IPS-NIHi7 (cell line): ENCODE results near the gene MPZL3.

Source experiments
- DNase-seq: peaks from one replicate; pipeline ENCODE4 v3.0.0; 2012; ENCODE audit warnings: mixed read lengths; ENCODE audit errors: extremely low spot score

MPZL3 gene

GRCh38 chr11:118232659-118233058, 19.5 kb downstream of the MPZL3 start:
- no peak for DNase-seq

- no peak for DNase-seq
Measured at GRCh38 chr11:118231461-118231860, 20.7 kb downstream of the MPZL3 start.

- DNase-seq = no peak
Measured at GRCh38 chr11:118230088-118230487, 22.1 kb downstream of the MPZL3 start.

GRCh38 chr11:118229274-118229847, 22.8 kb downstream of the MPZL3 start:
- DNase-seq = no peak

GRCh38 chr11:118227865-118228785, 24.0 kb downstream of the MPZL3 start:
- DNase-seq = no peak

GRCh38 chr11:118226781-118227180, 25.4 kb downstream of the MPZL3 start:
- no peak for DNase-seq

- DNase-seq = no peak
Measured at GRCh38 chr11:118226296-118226695, 25.9 kb downstream of the MPZL3 start.

- DNase-seq = no peak
Measured at GRCh38 chr11:118224511-118225188, 27.5 kb downstream of the MPZL3 start, which contains the start of gene JAML. Gene JAML (minus strand): TSS chr11:118225011. CDS start chr11:118214866, 10,145 bp downstream.

GRCh38 chr11:118223992-118224391, 28.2 kb downstream of the MPZL3 start:
- no peak for DNase-seq

- no peak for DNase-seq
Measured at GRCh38 chr11:118223570-118223969, 28.6 kb downstream of the MPZL3 start.

GRCh38 chr11:118222437-118222836, 29.7 kb downstream of the MPZL3 start:
- no peak for DNase-seq

GRCh38 chr11:118221419-118221818, 30.7 kb downstream of the MPZL3 start:
- no peak for DNase-seq

GRCh38 chr11:118219732-118220131, 32.4 kb downstream of the MPZL3 start:
- DNase-seq = no peak

- no peak for DNase-seq
Measured at GRCh38 chr11:118219244-118219643, 32.9 kb downstream of the MPZL3 start.

- no peak for DNase-seq
Measured at GRCh38 chr11:118217575-118217974, 34.6 kb downstream of the MPZL3 start.

GRCh38 chr11:118216621-118217481, 35.3 kb downstream of the MPZL3 start:
- DNase-seq = no peak

- no peak for DNase-seq
Measured at GRCh38 chr11:118215765-118216164, 36.4 kb downstream of the MPZL3 start.

GRCh38 chr11:118215262-118215661, 36.9 kb downstream of the MPZL3 start:
- no peak for DNase-seq

- DNase-seq = no peak
Measured at GRCh38 chr11:118214210-118214914, 37.8 kb downstream of the MPZL3 start.

- no peak for DNase-seq
Measured at GRCh38 chr11:118213781-118214180, 38.4 kb downstream of the MPZL3 start.

GRCh38 chr11:118213201-118213600, 39.0 kb downstream of the MPZL3 start:
- no peak for DNase-seq
